Stimulated activated naive CD8-positive, alpha-beta T cell treated with anti-CD3 and anti-CD28 coated beads, Interleukin-15, Interleukin-2, amounts not matched to agents 100 ng/mL and 50 ng/mL, for 24 hours (primary cell): ENCODE measurements around the gene OR10G6.
"Not testable (repeated sequence)": the region's sequence is repeated elsewhere in the genome, so short reads cannot be mapped to it uniquely, and the experiment has no call there.

Experiments
- H3K27ac Mint-ChIP-seq: one replicate; pipeline ENCODE4 v1.8.0; 2021; ENCODE audit warnings: mild to moderate bottlenecking, mixed read lengths
- H3K27me3 Mint-ChIP-seq: one replicate; pipeline ENCODE4 v1.8.0; 2021; ENCODE audit warnings: mixed read lengths
- H3K36me3 Mint-ChIP-seq: one replicate; pipeline ENCODE4 v1.8.0; 2021; ENCODE audit warnings: low read depth, mixed read lengths
- H3K4me1 Mint-ChIP-seq: one replicate; pipeline ENCODE4 v1.8.0; 2021; ENCODE audit warnings: low read depth, mixed read lengths
- H3K4me3 Mint-ChIP-seq: one replicate; pipeline ENCODE4 v1.8.0; 2021; ENCODE audit warnings: mild to moderate bottlenecking, mixed read lengths
- H3K9me3 Mint-ChIP-seq: one replicate; pipeline ENCODE4 v1.8.0; 2021; ENCODE audit warnings: mixed read lengths

OR10G6 gene, protein sequence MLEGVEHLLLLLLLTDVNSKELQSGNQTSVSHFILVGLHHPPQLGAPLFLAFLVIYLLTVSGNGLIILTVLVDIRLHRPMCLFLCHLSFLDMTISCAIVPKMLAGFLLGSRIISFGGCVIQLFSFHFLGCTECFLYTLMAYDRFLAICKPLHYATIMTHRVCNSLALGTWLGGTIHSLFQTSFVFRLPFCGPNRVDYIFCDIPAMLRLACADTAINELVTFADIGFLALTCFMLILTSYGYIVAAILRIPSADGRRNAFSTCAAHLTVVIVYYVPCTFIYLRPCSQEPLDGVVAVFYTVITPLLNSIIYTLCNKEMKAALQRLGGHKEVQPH

GRCh38 chr11:123995119-123995518 is at the start of gene OR10G6:
Gene OR10G6, minus strand, starts transcription at chr11:123995161. Its CDS starts 0 bp downstream, at chr11:123995161.
- Mint-ChIP-seq H3K27ac (no peak within 1 kb of the TSS), H3K27me3 (no peaks in the 10 kb centered on the region), H3K4me3 (no peak within 1 kb of the TSS), H3K4me1 (no peaks in the 10 kb centered on the region), H3K36me3 (no peaks in the 10 kb centered on the region), H3K9me3 (no peaks in the 10 kb centered on the region)

- no peaks in the 10 kb centered on the region for H3K4me1 Mint-ChIP-seq
- H3K27me3 Mint-ChIP-seq = peaks cover 4% of the 10 kb centered on the region
- no peak overlapping the region for H3K27ac Mint-ChIP-seq
These were observed 48.5 kb upstream of the OR10G6 start for GRCh38 chr11:124043420-124043819.

GRCh38 chr11:124041254-124041653 is 46.3 kb upstream of the OR10G6 start, which contains the start of gene OR10G7:
Gene OR10G7, minus strand, starts transcription at chr11:124041325. Its CDS starts 2,324 bp downstream, at chr11:124039001.
- Mint-ChIP-seq H3K4me3 (no peak within 1 kb of the TSS), H3K4me1 (no peaks in the 10 kb centered on the region), H3K9me3 (no peaks in the 10 kb centered on the region), H3K27ac (no peak within 1 kb of the TSS), H3K27me3 (peaks cover 5% of the 10 kb centered on the region), H3K36me3 (no peaks in the 10 kb centered on the region)

More at GRCh38 chr11:124043420-124043819, 48.5 kb upstream of the OR10G6 start:
- no peaks in the 10 kb centered on the region for H3K9me3 Mint-ChIP-seq
- H3K4me3 Mint-ChIP-seq = no peak overlapping the region
- no peaks in the 10 kb centered on the region for H3K36me3 Mint-ChIP-seq

- no peaks in the 10 kb centered on the region for H3K9me3 Mint-ChIP-seq
These were observed 44.6 kb upstream of the OR10G6 start for GRCh38 chr11:124039557-124039956.

GRCh38 chr11:124036666-124037065 is 41.7 kb upstream of the OR10G6 start:
- H3K9me3 Mint-ChIP-seq = no peaks in the 10 kb centered on the region
- H3K4me3 Mint-ChIP-seq = no peak overlapping the region
- H3K27me3 Mint-ChIP-seq = peaks cover 17% of the 10 kb centered on the region
- H3K27ac Mint-ChIP-seq = no peak overlapping the region
- H3K36me3 Mint-ChIP-seq = no peaks in the 10 kb centered on the region
- H3K4me1 Mint-ChIP-seq = no peaks in the 10 kb centered on the region

More at GRCh38 chr11:124039557-124039956, 44.6 kb upstream of the OR10G6 start:
- Mint-ChIP-seq H3K36me3 (no peaks in the 10 kb centered on the region), H3K4me3 (no peak overlapping the region), H3K4me1 (no peaks in the 10 kb centered on the region), H3K27me3 (peaks cover 12% of the 10 kb centered on the region), H3K27ac (no peak overlapping the region)

DNA sequence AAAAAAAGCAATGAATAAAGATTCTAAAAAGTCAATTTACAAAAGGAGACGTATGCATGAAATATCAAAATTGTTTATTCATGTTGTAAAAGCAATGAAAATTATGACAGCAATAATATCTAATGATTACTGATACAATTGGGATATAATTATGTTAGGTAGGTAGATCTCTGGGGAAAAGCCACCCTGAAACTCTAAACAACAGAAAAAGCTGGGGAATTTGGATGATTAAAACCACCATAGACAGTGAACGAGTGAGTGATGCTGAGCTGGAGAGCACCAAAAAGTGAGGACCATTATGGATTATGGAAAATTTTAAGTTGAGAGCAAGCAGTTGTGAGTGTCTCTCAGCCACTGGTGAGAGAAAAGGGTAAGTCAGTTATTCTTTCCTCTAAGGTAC is 31.5 kb upstream of the OR10G6 start, which contains the start of gene OR10G8:
OR10G8 (plus strand) TSS at position 301 of the 400 bp plus-strand sequence. CDS start 2,825 bp downstream, outside the sequence.
- Mint-ChIP-seq H3K27ac (no peak within 1 kb of the TSS), H3K36me3 (no peaks in the 10 kb centered on the region), H3K9me3 (no peaks in the 10 kb centered on the region), H3K27me3 (no peaks in the 10 kb centered on the region), H3K4me3 (no peak within 1 kb of the TSS), H3K4me1 (no peaks in the 10 kb centered on the region)

GRCh38 chr11:124015837-124016236 is 20.9 kb upstream of the OR10G6 start:
- H3K36me3 Mint-ChIP-seq, H3K27ac Mint-ChIP-seq, H3K27me3 Mint-ChIP-seq, H3K9me3 Mint-ChIP-seq, H3K4me3 Mint-ChIP-seq, H3K4me1 Mint-ChIP-seq: not testable (repeated sequence)

GRCh38 chr11:124012697-124013096 is 17.7 kb upstream of the OR10G6 start, which contains the start of gene OR10G4:
Gene OR10G4, plus strand, starts transcription at chr11:124012997. Its CDS starts 2,578 bp downstream, at chr11:124015575.
- Mint-ChIP-seq H3K4me3 (no peak within 1 kb of the TSS), H3K36me3 (no peaks in the 10 kb centered on the region), H3K9me3 (no peaks in the 10 kb centered on the region), H3K4me1 (no peaks in the 10 kb centered on the region), H3K27me3 (no peaks in the 10 kb centered on the region), H3K27ac (no peak within 1 kb of the TSS)

DNA sequence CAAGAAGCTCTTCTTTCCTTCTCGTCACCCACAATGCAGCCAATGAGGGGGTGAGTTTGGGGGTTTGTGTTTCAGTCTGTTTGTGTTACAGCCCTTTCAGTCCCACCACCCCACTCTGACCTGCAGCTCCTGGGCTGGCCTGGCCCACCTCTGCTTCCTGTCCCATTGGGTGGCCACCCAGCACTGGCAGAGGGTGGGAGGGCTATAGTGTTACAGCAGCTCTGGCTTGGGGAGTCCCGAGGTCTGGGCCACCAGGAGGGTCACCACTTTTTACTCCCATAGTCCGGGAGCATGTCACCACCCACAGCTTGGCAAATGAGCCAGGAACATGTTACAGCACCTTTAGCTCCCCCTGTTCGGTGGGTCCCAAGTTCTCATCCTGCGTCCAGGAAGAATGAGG is 15.7 kb downstream of the OR10G6 start:
- Mint-ChIP-seq H3K4me1 (no peaks in the 10 kb centered on the region), H3K27ac (no peak overlapping the region), H3K27me3 (no peaks in the 10 kb centered on the region), H3K4me3 (no peak overlapping the region), H3K9me3 (no peaks in the 10 kb centered on the region), H3K36me3 (no peaks in the 10 kb centered on the region)

DNA sequence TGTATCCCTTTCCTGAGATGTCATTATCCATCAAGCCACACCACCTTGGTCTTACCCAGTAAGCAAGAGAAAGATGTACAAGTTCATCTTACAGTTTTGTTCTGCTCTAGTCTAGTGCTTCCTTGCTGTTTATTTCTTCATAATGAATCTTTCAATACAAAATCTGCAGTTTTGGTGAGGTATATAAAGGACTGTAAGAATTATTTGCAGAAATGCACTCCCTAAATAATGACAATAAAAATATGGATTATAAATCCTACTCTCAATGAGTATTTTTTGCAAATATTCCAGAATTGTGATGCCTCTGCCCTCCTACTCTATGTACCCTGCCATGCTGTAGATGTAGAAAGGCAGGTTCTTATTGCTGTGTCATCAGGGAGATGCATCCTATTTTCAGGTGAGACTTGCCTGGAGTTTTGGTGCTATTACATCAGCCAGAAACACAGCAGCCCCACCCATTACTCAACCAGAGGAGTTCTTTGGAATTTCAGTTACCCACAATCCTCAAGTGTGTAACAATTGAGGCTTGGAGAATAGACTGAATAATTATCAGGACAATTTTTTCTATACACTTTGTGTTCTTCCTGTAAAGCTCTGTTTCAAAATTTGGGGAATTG is 17.1 kb downstream of the OR10G6 start, which contains the start of gene OR10S1:
OR10S1 (minus strand) TSS at position 51 of the 617 bp plus-strand sequence. CDS start 117 bp downstream, outside the sequence.
- Mint-ChIP-seq H3K4me3 (no peak within 1 kb of the TSS), H3K27me3 (no peaks in the 10 kb centered on the region), H3K27ac (no peak within 1 kb of the TSS), H3K9me3 (no peaks in the 10 kb centered on the region), H3K36me3 (no peaks in the 10 kb centered on the region), H3K4me1 (no peaks in the 10 kb centered on the region)

- Mint-ChIP-seq H3K9me3 (no peaks in the 10 kb centered on the region), H3K4me1 (no peaks in the 10 kb centered on the region), H3K27me3 (no peaks in the 10 kb centered on the region), H3K27ac (no peak overlapping the region), H3K36me3 (no peaks in the 10 kb centered on the region), H3K4me3 (no peak overlapping the region)
These were observed 18.0 kb downstream of the OR10G6 start for GRCh38 chr11:123976770-123977560.

DNA sequence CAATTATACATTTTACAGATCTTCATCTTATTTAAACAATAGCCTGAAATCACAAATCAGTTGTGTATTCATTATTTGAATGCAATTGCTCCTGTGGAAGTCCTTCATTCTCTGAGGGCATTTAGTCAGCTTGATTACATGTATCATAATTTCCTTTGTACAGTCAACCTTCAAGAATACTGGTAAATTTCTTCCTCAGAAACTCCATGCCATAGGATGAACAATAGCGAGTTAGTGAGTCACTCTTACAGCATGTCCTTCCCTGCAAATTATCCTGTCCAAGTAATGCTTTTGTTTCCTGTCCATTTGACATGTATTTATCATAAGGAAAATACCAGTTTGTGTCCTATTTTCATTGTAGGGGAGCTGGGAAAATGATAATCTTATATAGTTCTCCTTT is 21.1 kb downstream of the OR10G6 start:
- Mint-ChIP-seq H3K27ac (no peak overlapping the region), H3K4me3 (no peak overlapping the region), H3K36me3 (no peaks in the 10 kb centered on the region), H3K27me3 (peaks cover 4% of the 10 kb centered on the region), H3K9me3 (no peaks in the 10 kb centered on the region), H3K4me1 (no peaks in the 10 kb centered on the region)

GRCh38 chr11:123956752-123957151 is 38.2 kb downstream of the OR10G6 start:
- Mint-ChIP-seq H3K36me3 (no peaks in the 10 kb centered on the region), H3K9me3 (peaks cover 6% of the 10 kb centered on the region), H3K27ac (no peak overlapping the region), H3K27me3 (peaks cover 10% of the 10 kb centered on the region), H3K4me3 (no peak overlapping the region), H3K4me1 (no peaks in the 10 kb centered on the region)

- H3K4me3 Mint-ChIP-seq = no peak overlapping the region
- no peaks in the 10 kb centered on the region for H3K9me3 Mint-ChIP-seq
- H3K27me3 Mint-ChIP-seq = peaks cover 3% of the 10 kb centered on the region
- H3K36me3 Mint-ChIP-seq = no peaks in the 10 kb centered on the region
- H3K27ac Mint-ChIP-seq = no peak overlapping the region
- no peaks in the 10 kb centered on the region for H3K4me1 Mint-ChIP-seq
These were observed 49.8 kb downstream of the OR10G6 start for GRCh38 chr11:123945132-123945531.
